ENCODE results near the gene MTMR10.

MTMR10 gene

GRCh38 chr15:31016446-31016915, 25.1 kb upstream of the MTMR10 start:
- Histone ChIP-seq H3K27me3 (ENCODE audit: insufficient read depth, poor library complexity, severe bottlenecking) (no peaks in the 10 kb centered on the region), H3K27ac (replicated peaks) (no peak overlapping the region), H3K4me3 (replicated peaks; ENCODE audit: insufficient read depth, low read length) (no peak overlapping the region)
- TF ChIP-seq SPI1 (IDR thresholded peaks at IDR 0.05; ENCODE audit: borderline replicate concordance, low read depth) (no peak), GABPA (IDR thresholded peaks at IDR 0.05; ENCODE audit: low read depth) (no peak), POLR2AphosphoS5 (IDR thresholded peaks at IDR 0.05; ENCODE audit: low read depth) (no peak), REST (IDR thresholded peaks at IDR 0.05; ENCODE audit: insufficient replicate concordance, low read depth) (no peak), CTCF (IDR thresholded peaks at IDR 0.05; ENCODE audit: insufficient read depth, low read length) (no peak)
- no peak for DNase-seq (ENCODE audit: low read depth in 1 of 2, low spot score in 1 of 2)

GRCh38 chr15:31014608-31014925, 23.1 kb upstream of the MTMR10 start:
- H3K27ac ChIP-seq (replicated peaks), result no peak overlapping the region
- no peak for DNase-seq (ENCODE audit: low read depth in 1 of 2, low spot score in 1 of 2)
- TF ChIP-seq POLR2AphosphoS5 (IDR thresholded peaks at IDR 0.05; ENCODE audit: low read depth) (no peak), SPI1 (IDR thresholded peaks at IDR 0.05; ENCODE audit: borderline replicate concordance, low read depth) (no peak), GABPA (IDR thresholded peaks at IDR 0.05; ENCODE audit: low read depth) (no peak), CTCF (IDR thresholded peaks at IDR 0.05; ENCODE audit: insufficient read depth, low read length) (no peak), REST (IDR thresholded peaks at IDR 0.05; ENCODE audit: insufficient replicate concordance, low read depth) (no peak)
- no peak overlapping the region for H3K4me3 ChIP-seq (replicated peaks; ENCODE audit: insufficient read depth, low read length)
- H3K27me3 ChIP-seq (ENCODE audit: insufficient read depth, poor library complexity, severe bottlenecking), result no peaks in the 10 kb centered on the region

GRCh38 chr15:31013863-31014607, 22.6 kb upstream of the MTMR10 start:
- H3K27ac ChIP-seq (replicated peaks), result no peak overlapping the region
- no peak for DNase-seq (ENCODE audit: low read depth in 1 of 2, low spot score in 1 of 2)
- no peak for TF ChIP-seq REST (IDR thresholded peaks at IDR 0.05; ENCODE audit: insufficient replicate concordance, low read depth)
- TF ChIP-seq SPI1 (IDR thresholded peaks at IDR 0.05; ENCODE audit: borderline replicate concordance, low read depth), result no peak
- no peak for TF ChIP-seq CTCF (IDR thresholded peaks at IDR 0.05; ENCODE audit: insufficient read depth, low read length)
- TF ChIP-seq POLR2AphosphoS5 (IDR thresholded peaks at IDR 0.05; ENCODE audit: low read depth), result no peak
- TF ChIP-seq GABPA (IDR thresholded peaks at IDR 0.05; ENCODE audit: low read depth), result no peak
- H3K27me3 ChIP-seq (ENCODE audit: insufficient read depth, poor library complexity, severe bottlenecking), result no peaks in the 10 kb centered on the region
- no peak overlapping the region for H3K4me3 ChIP-seq (replicated peaks; ENCODE audit: insufficient read depth, low read length)

Measured in HL-60 (cell line).